ENCODE data around the gene TRIM3. TPM values are rescaled to one million over a fixed set of nuclear protein-coding genes. Genes with fewer than 3 reads are reported as not detected.
A peak's percentile ranks its signal among the peaks of the same experiment; 100 is the strongest.

Gene TRIM3
- total RNA-seq, 1 experiment from 2014 or later = 7.4 TPM

DNA sequence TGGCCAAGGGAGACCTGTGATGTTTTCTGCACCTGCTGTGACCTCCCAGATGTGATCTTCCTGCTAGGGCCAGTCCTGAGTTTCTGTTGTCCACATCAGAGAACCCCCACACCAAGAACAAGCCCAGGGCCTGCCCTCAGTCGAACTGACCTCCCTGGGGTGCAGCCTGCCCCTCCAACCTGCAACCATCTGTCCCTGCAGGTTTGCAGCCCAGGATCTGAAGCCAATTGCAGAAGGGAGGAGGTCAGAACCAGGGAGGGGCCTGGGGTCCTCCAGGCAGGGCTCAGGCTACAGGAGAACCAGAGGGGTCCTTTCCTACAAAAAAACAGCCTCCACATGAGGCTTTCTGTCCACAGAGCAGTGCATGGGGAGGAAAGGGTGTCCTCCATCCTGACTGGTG lies 807 bp downstream of the TRIM3 start:
- ChIA-PET CTCF (interaction anchor here (0.6 to 3.2 kb wide), 7 partner anchors 11 to 312 kb away, joined by 3 to 22 read pairs (median 3); no protein-coding TSS in a partner anchor), POLR2A (interaction anchor here (0.6 to 3.4 kb wide), 12 partner anchors 9 to 210 kb away, joined by 3 to 14 read pairs (median 4); partner anchors contain the start of genes ARFIP2, CAVIN3, DNHD1 and MRPL17)
- intact Hi-C loops (cut with micrococcal nuclease) = loop anchor here (10.0 kb wide), 1 partner anchor 132 kb away; the partner anchor contains the start of genes ILK and RRP8

DNA sequence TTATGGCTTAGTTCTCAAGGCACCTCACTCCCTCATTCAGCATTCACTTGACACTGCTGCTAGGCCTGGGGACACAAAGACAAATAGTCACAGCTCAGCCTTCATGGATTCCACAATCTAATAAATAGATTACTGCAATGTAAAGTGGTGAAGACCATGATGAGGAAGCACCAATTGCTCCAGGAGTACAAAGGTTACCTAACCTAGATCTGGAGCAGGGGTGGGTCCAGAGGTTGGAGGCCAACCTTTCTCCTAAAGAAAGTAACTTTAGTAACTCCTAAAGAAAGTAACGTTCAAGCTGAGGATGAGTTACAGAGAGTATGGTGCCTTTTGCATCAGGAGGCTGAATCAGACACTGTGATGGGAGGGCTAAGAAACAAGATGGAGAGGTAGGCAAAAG lies 4.1 kb downstream of the TRIM3 start:
- Mint-ChIP-seq H3K4me1 (ENCODE audit: insufficient read depth, unreplicated experiment) (no peaks in the 10 kb centered on the region), H3K9me3 (ENCODE audit: unreplicated experiment) (no peaks in the 10 kb centered on the region), H3K27me3 (ENCODE audit: insufficient read depth, unreplicated experiment) (no peaks in the 10 kb centered on the region), H3K27ac (ENCODE audit: low read depth, unreplicated experiment) (no peak overlapping the region), H3K4me3 (ENCODE audit: unreplicated experiment) (no peak overlapping the region), H3K36me3 (ENCODE audit: insufficient read depth, unreplicated experiment) (peaks cover 6% of the 10 kb centered on the region)
- intact Hi-C loops (cut with micrococcal nuclease) = no loop called here
- TF ChIP-seq, protein P1, sequence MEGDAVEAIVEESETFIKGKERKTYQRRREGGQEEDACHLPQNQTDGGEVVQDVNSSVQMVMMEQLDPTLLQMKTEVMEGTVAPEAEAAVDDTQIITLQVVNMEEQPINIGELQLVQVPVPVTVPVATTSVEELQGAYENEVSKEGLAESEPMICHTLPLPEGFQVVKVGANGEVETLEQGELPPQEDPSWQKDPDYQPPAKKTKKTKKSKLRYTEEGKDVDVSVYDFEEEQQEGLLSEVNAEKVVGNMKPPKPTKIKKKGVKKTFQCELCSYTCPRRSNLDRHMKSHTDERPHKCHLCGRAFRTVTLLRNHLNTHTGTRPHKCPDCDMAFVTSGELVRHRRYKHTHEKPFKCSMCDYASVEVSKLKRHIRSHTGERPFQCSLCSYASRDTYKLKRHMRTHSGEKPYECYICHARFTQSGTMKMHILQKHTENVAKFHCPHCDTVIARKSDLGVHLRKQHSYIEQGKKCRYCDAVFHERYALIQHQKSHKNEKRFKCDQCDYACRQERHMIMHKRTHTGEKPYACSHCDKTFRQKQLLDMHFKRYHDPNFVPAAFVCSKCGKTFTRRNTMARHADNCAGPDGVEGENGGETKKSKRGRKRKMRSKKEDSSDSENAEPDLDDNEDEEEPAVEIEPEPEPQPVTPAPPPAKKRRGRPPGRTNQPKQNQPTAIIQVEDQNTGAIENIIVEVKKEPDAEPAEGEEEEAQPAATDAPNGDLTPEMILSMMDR (IDR thresholded peaks at IDR 0.05; ENCODE audit: unreplicated experiment) = no peak
- CTCF ChIA-PET = interaction anchor here (0.6 to 2.8 kb wide), 4 partner anchors 16 to 91 kb away, joined by 3 to 15 read pairs (median 9); no protein-coding TSS in a partner anchor
- no TSS peak for BruUV-seq (replicated peaks)
- POLR2A ChIA-PET = interaction anchor here (1.0 kb wide), 1 partner anchor 12 kb away, joined by 3 read pairs; the partner anchor contains the start of genes ARFIP2 and TIMM10B
- DNase-seq (ENCODE audit: unreplicated experiment) = no peak

More for the DNA sequence above, 807 bp downstream of the TRIM3 start:
- H3K4me3 Mint-ChIP-seq (ENCODE audit: unreplicated experiment) = peak overlapping the region; percentile 83
- peaks cover 11% of the 10 kb centered on the region for H3K4me1 Mint-ChIP-seq (ENCODE audit: insufficient read depth, unreplicated experiment)
- DNase-seq (ENCODE audit: unreplicated experiment) = no peak
- H3K27ac Mint-ChIP-seq (ENCODE audit: low read depth, unreplicated experiment) = peak overlapping the region; percentile 87
- TF ChIP-seq, protein P1 (IDR thresholded peaks at IDR 0.05; ENCODE audit: unreplicated experiment) = no peak
- H3K36me3 Mint-ChIP-seq (ENCODE audit: insufficient read depth, unreplicated experiment) = peaks cover 7% of the 10 kb centered on the region
- H3K9me3 Mint-ChIP-seq (ENCODE audit: unreplicated experiment) = no peaks in the 10 kb centered on the region
- BruUV-seq (replicated peaks) = no TSS peak
- H3K27me3 Mint-ChIP-seq (ENCODE audit: insufficient read depth, unreplicated experiment) = no peaks in the 10 kb centered on the region

DNA sequence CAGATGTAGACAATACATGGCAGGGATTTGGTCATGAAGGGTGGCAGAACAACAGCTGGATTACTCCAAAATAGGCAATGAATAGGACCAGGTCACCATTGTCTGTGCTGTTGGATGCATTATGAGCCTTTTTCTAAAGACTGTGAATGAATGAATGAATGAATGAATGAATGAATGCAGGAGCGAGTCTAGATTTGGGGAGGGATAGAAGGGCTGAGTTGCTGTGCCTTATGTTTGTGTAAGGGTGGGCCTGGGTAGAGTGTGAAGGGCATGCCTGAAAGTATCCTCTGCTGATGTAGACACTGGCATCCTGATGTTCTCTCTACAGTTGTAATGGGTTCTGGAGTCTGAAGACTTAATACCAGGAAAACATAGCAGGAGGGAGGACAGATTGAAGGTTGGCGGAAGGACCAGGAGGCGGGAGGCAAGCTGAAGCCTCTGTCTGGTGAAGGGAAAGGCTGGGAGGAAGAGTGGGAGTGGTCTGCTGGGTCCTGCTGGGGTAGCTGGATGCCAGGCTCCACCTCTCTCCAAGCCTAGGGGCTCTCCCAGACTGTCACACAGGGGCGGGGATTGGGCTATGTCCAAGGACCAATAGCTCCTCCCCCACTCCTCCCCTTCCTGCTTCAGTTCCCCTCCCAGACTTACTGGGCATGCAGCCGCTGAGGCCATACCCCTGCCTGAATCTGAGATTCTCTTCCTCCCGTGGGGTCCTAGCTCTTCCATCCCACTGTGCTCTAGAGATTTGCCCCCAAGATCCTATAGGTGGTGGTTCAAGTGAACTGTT lies 4.8 kb downstream of the TRIM3 start:
- no TSS peak for BruUV-seq (replicated peaks)
- POLR2A ChIA-PET = no interaction called here
- Mint-ChIP-seq H3K4me1 (ENCODE audit: insufficient read depth, unreplicated experiment) (no peaks in the 10 kb centered on the region), H3K27ac (ENCODE audit: low read depth, unreplicated experiment) (no peak overlapping the region), H3K27me3 (ENCODE audit: insufficient read depth, unreplicated experiment) (no peaks in the 10 kb centered on the region), H3K4me3 (ENCODE audit: unreplicated experiment) (no peak overlapping the region), H3K36me3 (ENCODE audit: insufficient read depth, unreplicated experiment) (peaks cover 7% of the 10 kb centered on the region), H3K9me3 (ENCODE audit: unreplicated experiment) (no peaks in the 10 kb centered on the region)
- peak; percentile 33 for DNase-seq (ENCODE audit: unreplicated experiment)
- intact Hi-C loops (cut with micrococcal nuclease) = no loop called here
- CTCF ChIA-PET = interaction anchor here (0.6 to 2.8 kb wide), 4 partner anchors 15 to 90 kb away, joined by 3 to 15 read pairs (median 9); no protein-coding TSS in a partner anchor
- TF ChIP-seq, protein P1 (IDR thresholded peaks at IDR 0.05; ENCODE audit: unreplicated experiment) = no peak

DNA sequence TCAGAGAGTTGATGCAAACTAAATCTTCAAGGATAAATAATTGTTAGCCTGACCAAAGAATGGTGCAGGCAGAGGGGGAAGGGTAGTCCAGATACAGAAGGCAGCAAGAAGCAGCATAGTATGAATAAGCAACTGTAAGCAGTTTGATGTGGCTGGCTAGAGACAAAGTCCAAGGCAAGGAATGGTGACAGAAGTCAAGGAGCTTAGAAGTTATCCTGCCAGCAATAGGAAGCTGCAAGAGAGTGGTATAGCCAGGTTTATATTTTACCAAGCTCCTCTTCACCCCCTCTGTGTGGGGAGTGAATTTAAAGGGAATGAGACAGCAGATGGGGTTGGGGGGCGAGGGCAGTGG lies 14.7 kb downstream of the TRIM3 start:
- no peak overlapping the region for H3K4me3 Mint-ChIP-seq (ENCODE audit: unreplicated experiment)
- CTCF ChIA-PET = interaction anchor here (0.6 to 1.7 kb wide), 6 partner anchors 8 to 319 kb away, joined by 3 to 7 read pairs (median 4); no protein-coding TSS in a partner anchor
- no peak for DNase-seq (ENCODE audit: unreplicated experiment)
- no peak overlapping the region for H3K27ac Mint-ChIP-seq (ENCODE audit: low read depth, unreplicated experiment)
- BruUV-seq (replicated peaks) = no TSS peak
- H3K27me3 Mint-ChIP-seq (ENCODE audit: insufficient read depth, unreplicated experiment) = no peaks in the 10 kb centered on the region
- intact Hi-C loops (cut with micrococcal nuclease) = no loop called here
- TF ChIP-seq, protein P1 (IDR thresholded peaks at IDR 0.05; ENCODE audit: unreplicated experiment) = no peak
- peaks cover 5% of the 10 kb centered on the region for H3K36me3 Mint-ChIP-seq (ENCODE audit: insufficient read depth, unreplicated experiment)
- POLR2A ChIA-PET = no interaction called here
- no peaks in the 10 kb centered on the region for H3K4me1 Mint-ChIP-seq (ENCODE audit: insufficient read depth, unreplicated experiment)
- H3K9me3 Mint-ChIP-seq (ENCODE audit: unreplicated experiment) = no peaks in the 10 kb centered on the region

All from MCF 10A (cell line).